Cardiac fibroblast (primary cell): ENCODE measurements around the gene PTPRR.

Experiments used
- DNase-seq, 2 donors: peaks; one replicate each; pipeline versions ENCODE4 v3.0.0 to v3.0.0-alpha.2; 2010; ENCODE audit warnings: low read depth in 2 of 2
- H3K4me3 ChIP-seq, 2 donors: replicated peaks in 1 of 2; 1 replicate in 1 of 2; 2 replicates in 1 of 2; pipeline ENCODE4 v1.5.1; 2011; ENCODE audit warnings: low read depth in 2 of 2, low read length in 2 of 2, mild to moderate bottlenecking in 2 of 2, moderate library complexity in 1 of 2
- TF ChIP-seq, protein P1 (sequence below): IDR thresholded peaks from one replicate; pipeline ENCODE4 v1.5.1; 2011; ENCODE audit warnings: low read depth, mild to moderate bottlenecking, low read length, inconsistent platforms

The PTPRR gene, protein sequence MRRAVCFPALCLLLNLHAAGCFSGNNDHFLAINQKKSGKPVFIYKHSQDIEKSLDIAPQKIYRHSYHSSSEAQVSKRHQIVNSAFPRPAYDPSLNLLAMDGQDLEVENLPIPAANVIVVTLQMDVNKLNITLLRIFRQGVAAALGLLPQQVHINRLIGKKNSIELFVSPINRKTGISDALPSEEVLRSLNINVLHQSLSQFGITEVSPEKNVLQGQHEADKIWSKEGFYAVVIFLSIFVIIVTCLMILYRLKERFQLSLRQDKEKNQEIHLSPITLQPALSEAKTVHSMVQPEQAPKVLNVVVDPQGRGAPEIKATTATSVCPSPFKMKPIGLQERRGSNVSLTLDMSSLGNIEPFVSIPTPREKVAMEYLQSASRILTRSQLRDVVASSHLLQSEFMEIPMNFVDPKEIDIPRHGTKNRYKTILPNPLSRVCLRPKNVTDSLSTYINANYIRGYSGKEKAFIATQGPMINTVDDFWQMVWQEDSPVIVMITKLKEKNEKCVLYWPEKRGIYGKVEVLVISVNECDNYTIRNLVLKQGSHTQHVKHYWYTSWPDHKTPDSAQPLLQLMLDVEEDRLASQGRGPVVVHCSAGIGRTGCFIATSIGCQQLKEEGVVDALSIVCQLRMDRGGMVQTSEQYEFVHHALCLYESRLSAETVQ

DNA sequence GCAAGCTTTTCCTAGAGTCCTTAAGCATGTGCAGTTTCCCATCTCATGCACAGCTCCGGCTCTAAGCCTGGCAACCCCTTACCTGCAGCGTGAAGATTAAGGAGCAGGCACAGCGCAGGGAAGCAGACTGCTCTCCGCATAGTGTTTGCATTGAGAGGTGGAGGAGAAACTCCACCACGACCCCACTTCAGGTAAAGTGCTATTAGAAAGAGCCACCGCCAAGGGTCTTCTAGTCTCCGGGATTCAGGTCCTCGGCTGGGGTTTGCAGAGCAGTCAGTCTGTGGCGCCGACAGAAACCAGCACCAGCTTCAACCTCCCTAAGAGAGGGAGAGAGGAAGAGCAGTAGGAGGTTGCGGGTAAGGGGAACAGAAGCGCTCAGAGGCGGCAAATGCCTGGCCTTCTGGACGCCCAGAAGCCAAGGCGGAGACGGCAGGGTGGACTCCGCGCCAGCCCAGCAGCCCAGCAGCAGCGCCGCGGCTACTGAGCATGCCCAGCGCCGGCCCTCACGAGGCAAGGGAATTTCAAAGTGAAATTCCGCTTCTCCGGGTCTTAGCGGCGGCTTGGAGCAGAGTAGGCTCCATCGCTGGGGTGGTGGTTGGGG is at the start of gene PTPRR:
Gene PTPRR, minus strand, starts transcription at position 488 of the 601 bp plus-strand sequence. Its CDS starts 348 bp downstream, at position 140.
- peak in 1 of 2 donors; percentile 19 for DNase-seq
- TF ChIP-seq, protein P1, sequence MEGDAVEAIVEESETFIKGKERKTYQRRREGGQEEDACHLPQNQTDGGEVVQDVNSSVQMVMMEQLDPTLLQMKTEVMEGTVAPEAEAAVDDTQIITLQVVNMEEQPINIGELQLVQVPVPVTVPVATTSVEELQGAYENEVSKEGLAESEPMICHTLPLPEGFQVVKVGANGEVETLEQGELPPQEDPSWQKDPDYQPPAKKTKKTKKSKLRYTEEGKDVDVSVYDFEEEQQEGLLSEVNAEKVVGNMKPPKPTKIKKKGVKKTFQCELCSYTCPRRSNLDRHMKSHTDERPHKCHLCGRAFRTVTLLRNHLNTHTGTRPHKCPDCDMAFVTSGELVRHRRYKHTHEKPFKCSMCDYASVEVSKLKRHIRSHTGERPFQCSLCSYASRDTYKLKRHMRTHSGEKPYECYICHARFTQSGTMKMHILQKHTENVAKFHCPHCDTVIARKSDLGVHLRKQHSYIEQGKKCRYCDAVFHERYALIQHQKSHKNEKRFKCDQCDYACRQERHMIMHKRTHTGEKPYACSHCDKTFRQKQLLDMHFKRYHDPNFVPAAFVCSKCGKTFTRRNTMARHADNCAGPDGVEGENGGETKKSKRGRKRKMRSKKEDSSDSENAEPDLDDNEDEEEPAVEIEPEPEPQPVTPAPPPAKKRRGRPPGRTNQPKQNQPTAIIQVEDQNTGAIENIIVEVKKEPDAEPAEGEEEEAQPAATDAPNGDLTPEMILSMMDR: no peak
- peak within 1 kb of the TSS in 1 of 2 donors; percentile 19 for H3K4me3 ChIP-seq

GRCh38 chr12:70966996-70967790 is 46.7 kb upstream of the PTPRR start:
- H3K4me3 ChIP-seq: no peak overlapping the region
- no peak for DNase-seq
- TF ChIP-seq, protein P1: no peak

DNA sequence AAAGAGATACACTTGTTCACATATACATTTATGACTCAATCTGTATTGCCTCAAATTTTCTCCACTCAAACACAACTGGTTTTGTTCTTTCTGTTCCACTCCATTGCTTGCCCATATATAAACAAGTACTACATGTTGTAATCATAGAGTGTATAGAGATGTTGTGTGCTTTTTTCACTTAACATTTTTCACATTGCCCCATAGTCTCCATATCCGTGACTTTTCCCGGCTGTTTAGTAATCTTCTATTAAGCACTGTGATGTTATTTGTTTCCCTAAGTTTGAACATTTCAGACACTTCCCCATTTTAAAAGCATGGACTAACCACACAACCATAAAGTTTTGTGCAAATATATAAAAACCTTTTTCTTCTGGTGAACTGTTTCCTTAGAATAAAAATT is 45.5 kb upstream of the PTPRR start:
- TF ChIP-seq, protein P1: no peak
- H3K4me3 ChIP-seq: no peak overlapping the region

GRCh38 chr12:70964867-70965510 is 44.5 kb upstream of the PTPRR start:
- no peak for DNase-seq
- TF ChIP-seq, protein P1: no peak
- no peak overlapping the region for H3K4me3 ChIP-seq

More for the DNA sequence above, 45.5 kb upstream of the PTPRR start:
- DNase-seq: no peak

DNA sequence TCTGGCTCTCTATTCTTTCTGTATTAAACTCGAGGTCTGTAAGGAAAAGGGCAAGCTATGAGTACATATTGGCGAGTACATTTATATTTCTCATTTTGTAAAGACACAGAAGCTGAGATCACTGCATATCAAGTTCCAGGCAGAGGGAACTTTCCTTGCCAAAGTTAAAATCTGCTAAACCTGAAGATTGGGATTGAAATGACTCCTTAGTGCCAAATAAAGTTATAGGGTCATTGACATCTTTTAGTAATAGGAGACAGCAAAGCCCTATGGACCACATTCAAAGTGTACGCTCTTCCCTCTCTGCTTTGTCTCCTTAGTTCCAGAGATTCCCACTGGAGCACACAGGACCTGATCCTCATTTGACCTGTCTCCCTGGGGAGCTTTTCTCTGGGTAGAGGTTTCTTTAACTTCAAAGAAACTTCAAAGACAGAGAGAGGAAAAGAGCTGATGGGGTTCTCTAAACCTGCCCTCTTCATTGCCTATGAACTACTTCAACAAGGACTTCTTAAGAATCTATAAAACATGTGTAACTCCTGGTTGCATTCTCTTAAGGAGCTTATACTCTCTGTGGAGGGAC is 42.6 kb upstream of the PTPRR start:
- TF ChIP-seq, protein P1: no peak
- DNase-seq: no peak
- H3K4me3 ChIP-seq: no peak overlapping the region
